Endothelial cell (in vitro differentiated cells): Measurements from ENCODE around the gene GAS2L1. TPM values are rescaled to one million over a fixed set of nuclear protein-coding genes. Genes with fewer than 3 reads are reported as not detected.

Experiments
- DNase-seq: peaks from one replicate; pipeline ENCODE4 v3.0.0; 2021; ENCODE audit warnings: low spot score
- H3K27ac Mint-ChIP-seq: one replicate; pipeline ENCODE4 v1.8.0; 2021; ENCODE audit warnings: mixed read lengths, inconsistent platforms; ENCODE audit not compliant: unreplicated experiment
- H3K27me3 Mint-ChIP-seq: one replicate; pipeline ENCODE4 v1.8.0; 2021; ENCODE audit warnings: mild to moderate bottlenecking, moderate library complexity, mixed read lengths, inconsistent platforms; ENCODE audit not compliant: unreplicated experiment
- H3K36me3 Mint-ChIP-seq: one replicate; pipeline ENCODE4 v1.8.0; 2021; ENCODE audit warnings: mild to moderate bottlenecking, low read depth, mixed read lengths, inconsistent platforms; ENCODE audit not compliant: unreplicated experiment
- H3K4me1 Mint-ChIP-seq: one replicate; pipeline ENCODE4 v1.8.0; 2021; ENCODE audit warnings: mild to moderate bottlenecking, mixed read lengths, inconsistent platforms; ENCODE audit not compliant: unreplicated experiment
- H3K4me3 Mint-ChIP-seq: one replicate; pipeline ENCODE4 v1.8.0; 2021; ENCODE audit warnings: mild to moderate bottlenecking, mixed read lengths, inconsistent platforms; ENCODE audit not compliant: unreplicated experiment
- H3K9me3 Mint-ChIP-seq: one replicate; pipeline ENCODE4 v1.8.0; 2021; ENCODE audit warnings: mixed read lengths, inconsistent platforms; ENCODE audit not compliant: unreplicated experiment
- total RNA-seq: library from RNA; stranded (reverse); fragmentation: NEBNext Ultra II Directional; extraction: Animal tissue kit (Norgen Biotek cat#: 25700); gene quantifications from one replicate; pipeline ENCODE4 v1.2.1, GENCODE V29; 2021; ENCODE audit not compliant: unreplicated experiment
- TF ChIP-seq, protein P1 (sequence below): fragments of 200-600 bp; sonication (generic); IDR thresholded peaks from one replicate; pipeline ENCODE4 v1.5.0; 2021; ENCODE audit warnings: antibody characterized with exemption; ENCODE audit not compliant: unreplicated experiment

The GAS2L1 gene
- total RNA-seq, 1 donor from 2014 or later, result 33.6 TPM

DNA sequence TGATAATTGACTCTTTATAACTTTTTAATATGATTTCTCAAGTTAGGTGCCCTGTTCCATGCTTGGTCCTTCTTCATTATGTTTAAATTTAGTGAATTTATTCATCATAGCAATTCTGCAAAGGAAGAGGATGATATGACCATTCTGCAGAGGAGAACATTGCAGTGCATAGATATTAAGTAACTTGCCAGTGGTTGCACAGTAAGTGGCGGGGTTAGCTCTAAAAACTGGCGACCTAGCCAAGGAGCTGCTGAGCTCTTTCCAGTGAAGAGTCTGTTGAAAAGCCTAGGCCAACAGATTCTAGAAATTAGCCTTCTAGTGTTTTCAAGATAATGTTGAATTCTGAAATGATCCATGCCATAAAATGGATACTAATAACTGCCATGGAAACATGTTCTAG lies 33.8 kb upstream of the GAS2L1 start:
- peaks cover 35% of the 10 kb centered on the region for H3K4me1 Mint-ChIP-seq
- H3K4me3 Mint-ChIP-seq, result no peak overlapping the region
- no peaks in the 10 kb centered on the region for H3K9me3 Mint-ChIP-seq
- TF ChIP-seq, protein P1, sequence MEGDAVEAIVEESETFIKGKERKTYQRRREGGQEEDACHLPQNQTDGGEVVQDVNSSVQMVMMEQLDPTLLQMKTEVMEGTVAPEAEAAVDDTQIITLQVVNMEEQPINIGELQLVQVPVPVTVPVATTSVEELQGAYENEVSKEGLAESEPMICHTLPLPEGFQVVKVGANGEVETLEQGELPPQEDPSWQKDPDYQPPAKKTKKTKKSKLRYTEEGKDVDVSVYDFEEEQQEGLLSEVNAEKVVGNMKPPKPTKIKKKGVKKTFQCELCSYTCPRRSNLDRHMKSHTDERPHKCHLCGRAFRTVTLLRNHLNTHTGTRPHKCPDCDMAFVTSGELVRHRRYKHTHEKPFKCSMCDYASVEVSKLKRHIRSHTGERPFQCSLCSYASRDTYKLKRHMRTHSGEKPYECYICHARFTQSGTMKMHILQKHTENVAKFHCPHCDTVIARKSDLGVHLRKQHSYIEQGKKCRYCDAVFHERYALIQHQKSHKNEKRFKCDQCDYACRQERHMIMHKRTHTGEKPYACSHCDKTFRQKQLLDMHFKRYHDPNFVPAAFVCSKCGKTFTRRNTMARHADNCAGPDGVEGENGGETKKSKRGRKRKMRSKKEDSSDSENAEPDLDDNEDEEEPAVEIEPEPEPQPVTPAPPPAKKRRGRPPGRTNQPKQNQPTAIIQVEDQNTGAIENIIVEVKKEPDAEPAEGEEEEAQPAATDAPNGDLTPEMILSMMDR, result no peak
- peaks cover 13% of the 10 kb centered on the region for H3K27me3 Mint-ChIP-seq
- no peak for DNase-seq
- no peak overlapping the region for H3K27ac Mint-ChIP-seq
- H3K36me3 Mint-ChIP-seq, result peaks cover 42% of the 10 kb centered on the region

DNA sequence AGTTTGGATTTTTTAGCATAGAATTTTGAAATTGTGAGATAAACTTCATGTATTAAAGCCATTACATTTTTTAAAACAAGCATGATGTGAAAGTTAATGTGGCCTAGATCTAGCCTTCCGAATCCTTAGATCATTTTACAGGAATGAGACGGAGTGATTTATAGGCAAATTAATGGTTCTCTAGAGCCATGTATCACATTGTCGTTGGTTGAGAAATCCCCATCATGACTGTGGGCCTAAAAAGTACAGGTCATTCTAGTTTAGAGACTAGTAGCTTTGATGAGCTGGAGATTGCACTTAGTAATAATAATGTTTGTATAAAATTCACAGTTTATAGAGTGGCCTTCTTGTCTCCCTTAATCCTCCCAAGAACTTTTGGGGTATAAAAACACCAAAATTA lies 31.3 kb upstream of the GAS2L1 start:
- Mint-ChIP-seq H3K27me3 (no peaks in the 10 kb centered on the region), H3K4me3 (no peak overlapping the region), H3K4me1 (peaks cover 20% of the 10 kb centered on the region), H3K36me3 (peaks cover 37% of the 10 kb centered on the region), H3K9me3 (no peaks in the 10 kb centered on the region), H3K27ac (peak overlapping the region; percentile 48)
- DNase-seq, result no peak
- TF ChIP-seq, protein P1, result no peak

DNA sequence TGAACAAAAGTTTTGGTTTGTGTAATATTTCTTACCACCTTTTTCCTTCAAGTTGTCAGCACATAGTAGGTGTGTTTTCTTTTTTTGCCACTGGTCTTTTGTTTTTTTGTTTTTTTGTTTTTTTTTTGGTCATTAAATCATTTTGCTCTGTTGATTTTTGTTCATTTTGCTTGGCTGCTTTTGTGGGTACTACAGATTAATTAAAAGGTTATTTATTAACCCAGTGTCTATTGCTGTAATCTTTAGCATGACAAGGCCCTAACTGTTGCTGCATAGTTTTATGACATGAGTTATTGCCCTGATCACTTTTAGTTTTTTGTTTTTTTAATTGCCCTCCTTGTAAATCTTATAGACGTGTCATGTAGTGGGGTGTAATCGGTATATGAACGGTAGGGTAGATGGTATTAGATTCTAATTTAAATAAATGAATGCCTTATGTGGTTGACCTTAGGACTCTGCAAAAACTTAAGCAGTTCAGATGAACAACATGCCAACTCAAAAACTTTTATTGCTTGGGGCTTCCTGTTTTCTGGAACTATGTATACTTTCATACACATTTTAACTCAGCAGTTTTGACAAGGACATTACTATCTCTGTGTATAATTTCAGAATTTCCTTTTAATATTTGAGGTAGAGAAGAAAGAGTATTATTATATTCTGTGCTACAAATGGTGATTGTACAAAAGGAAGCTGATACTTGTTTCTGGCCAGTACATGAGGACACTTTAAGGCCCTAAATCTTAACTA lies 30.5 kb upstream of the GAS2L1 start:
- TF ChIP-seq, protein P1, result no peak
- no peaks in the 10 kb centered on the region for H3K27me3 Mint-ChIP-seq
- DNase-seq, result no peak
- no peak overlapping the region for H3K27ac Mint-ChIP-seq
- H3K4me3 Mint-ChIP-seq, result peak overlapping the region; percentile 7
- peaks cover 12% of the 10 kb centered on the region for H3K4me1 Mint-ChIP-seq
- H3K9me3 Mint-ChIP-seq, result no peaks in the 10 kb centered on the region
- peaks cover 40% of the 10 kb centered on the region for H3K36me3 Mint-ChIP-seq

DNA sequence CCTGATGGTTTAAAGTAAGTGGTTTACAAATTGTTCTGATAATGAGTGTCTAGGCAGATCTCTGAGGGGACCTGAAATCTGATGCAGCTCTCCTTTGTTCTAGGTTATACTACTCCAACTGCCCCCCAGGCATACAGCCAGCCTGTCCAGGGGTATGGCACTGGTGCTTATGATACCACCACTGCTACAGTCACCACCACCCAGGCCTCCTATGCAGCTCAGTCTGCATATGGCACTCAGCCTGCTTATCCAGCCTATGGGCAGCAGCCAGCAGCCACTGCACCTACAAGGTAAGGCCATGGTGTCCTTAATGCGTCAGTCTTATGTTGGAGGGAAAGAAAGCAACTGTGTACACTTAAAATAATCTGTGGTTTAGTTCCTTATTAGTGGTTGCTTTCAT lies 28.5 kb upstream of the GAS2L1 start:
- Mint-ChIP-seq H3K9me3 (no peaks in the 10 kb centered on the region), H3K27ac (no peak overlapping the region), H3K4me1 (peaks cover 3% of the 10 kb centered on the region), H3K4me3 (peak overlapping the region; percentile 12), H3K27me3 (no peaks in the 10 kb centered on the region), H3K36me3 (peaks cover 45% of the 10 kb centered on the region)
- DNase-seq, result no peak
- TF ChIP-seq, protein P1, result no peak

DNA sequence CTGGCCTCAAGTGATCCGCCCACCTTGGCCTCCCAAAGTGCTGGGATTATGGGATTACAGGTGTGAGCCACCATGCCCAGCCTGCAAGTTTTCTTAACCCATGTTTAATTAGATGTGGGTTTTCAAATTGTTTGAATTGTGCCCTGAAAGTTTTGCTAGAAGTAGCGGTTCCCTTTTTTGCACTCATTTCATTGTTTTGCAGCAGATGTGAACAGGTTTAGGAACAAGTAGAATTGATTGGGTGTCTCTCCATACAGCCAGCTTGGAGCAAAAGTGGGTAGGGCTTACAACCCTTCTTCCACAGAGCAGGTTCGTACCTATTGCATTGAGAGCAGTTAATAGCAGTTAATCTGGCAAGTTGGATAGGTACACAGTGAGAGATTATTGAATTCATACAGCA lies 22.3 kb upstream of the GAS2L1 start:
- no peaks in the 10 kb centered on the region for H3K9me3 Mint-ChIP-seq
- peaks cover 58% of the 10 kb centered on the region for H3K36me3 Mint-ChIP-seq
- peaks cover 2% of the 10 kb centered on the region for H3K27me3 Mint-ChIP-seq
- peak overlapping the region; percentile 51 for H3K4me3 Mint-ChIP-seq
- no peak for DNase-seq
- H3K27ac Mint-ChIP-seq, result no peak overlapping the region
- TF ChIP-seq, protein P1, result no peak
- no peaks in the 10 kb centered on the region for H3K4me1 Mint-ChIP-seq
